ENCODE measurements around the gene COTL1.

- TF ChIP-seq CTCF (conservative IDR thresholded peaks at IDR 0.05; ENCODE audit: low read length), result no peak
- TF ChIP-seq EZH2phosphoT487 (IDR thresholded peaks at IDR 0.05; ENCODE audit: borderline replicate concordance, low read depth, low read length), result no peak
These were observed 87.3 kb downstream of the COTL1 start for GRCh38 chr16:84530590-84530989.

Data from OCI-LY7 (cell line).